22Rv1 (cell line): Measurements from ENCODE around the gene RNF175.

Experiments
- H3K27ac ChIP-seq: fragments of 450-650 bp; 2 replicates; pipeline ENCODE4 v1.5.1; 2017
- ZFX ChIP-seq: fragments of 450-650 bp; IDR thresholded peaks from 2 replicates; pipeline ENCODE4 v1.6.1; 2017; ENCODE audit warnings: antibody characterized with exemption, borderline replicate concordance
- TF ChIP-seq, protein P1 (sequence below): fragments of 450-650 bp; IDR thresholded peaks from 2 replicates; pipeline ENCODE4 v1.5.1; 2017; ENCODE audit warnings: mild to moderate bottlenecking

The RNF175 gene

DNA sequence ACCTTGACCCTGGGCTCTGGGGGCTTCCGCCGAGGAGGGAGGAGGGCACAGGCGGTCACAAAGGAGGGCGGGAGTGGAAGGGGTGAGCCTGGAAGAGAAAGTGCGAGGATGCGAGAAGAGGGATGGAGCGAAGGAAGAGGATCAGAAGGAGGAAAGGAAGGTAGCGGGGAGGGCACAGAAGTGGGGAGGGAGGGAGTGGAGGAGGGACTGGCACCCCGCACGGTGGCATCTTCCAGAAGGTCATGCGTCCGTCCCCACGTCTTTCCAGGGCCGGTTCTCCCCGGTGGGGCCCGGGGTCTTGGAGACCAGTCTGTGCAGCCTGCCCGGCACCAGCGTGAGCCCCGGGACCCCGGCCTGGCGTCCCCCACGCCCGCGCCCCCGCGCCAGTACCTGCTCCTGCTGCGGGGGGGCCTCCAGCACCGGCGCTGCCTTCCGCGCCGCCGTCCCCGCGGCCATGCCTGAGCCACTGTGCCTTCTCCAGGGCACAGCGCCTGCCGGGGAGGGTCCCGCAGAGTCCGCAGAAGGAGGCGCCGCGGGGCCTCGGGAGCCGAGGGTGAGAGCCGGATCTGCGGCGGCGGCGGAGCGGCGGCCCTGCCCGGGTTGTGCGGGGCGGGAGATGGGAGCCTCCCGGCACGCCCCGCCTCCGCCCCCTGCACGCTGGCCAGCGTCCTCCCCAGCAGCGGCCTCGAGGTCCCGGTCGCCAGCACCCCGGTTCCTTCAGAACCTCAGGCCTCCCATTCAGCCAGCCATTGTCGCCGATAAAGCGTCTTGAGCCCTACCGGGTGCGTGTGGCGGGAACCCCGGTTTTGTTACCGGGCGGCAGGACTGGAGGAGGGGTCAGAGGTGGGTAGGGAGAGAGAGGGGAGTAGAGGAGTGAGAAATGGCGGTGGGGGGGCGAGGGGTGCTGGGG lies at the start of gene RNF175:
RNF175 (minus strand) TSS at position 618 of the 910 bp plus-strand sequence; CDS start at position 456, 162 bp downstream.
- no peak within 1 kb of the TSS for H3K27ac ChIP-seq
- TF ChIP-seq ZFX, result no peak
- TF ChIP-seq, protein P1, sequence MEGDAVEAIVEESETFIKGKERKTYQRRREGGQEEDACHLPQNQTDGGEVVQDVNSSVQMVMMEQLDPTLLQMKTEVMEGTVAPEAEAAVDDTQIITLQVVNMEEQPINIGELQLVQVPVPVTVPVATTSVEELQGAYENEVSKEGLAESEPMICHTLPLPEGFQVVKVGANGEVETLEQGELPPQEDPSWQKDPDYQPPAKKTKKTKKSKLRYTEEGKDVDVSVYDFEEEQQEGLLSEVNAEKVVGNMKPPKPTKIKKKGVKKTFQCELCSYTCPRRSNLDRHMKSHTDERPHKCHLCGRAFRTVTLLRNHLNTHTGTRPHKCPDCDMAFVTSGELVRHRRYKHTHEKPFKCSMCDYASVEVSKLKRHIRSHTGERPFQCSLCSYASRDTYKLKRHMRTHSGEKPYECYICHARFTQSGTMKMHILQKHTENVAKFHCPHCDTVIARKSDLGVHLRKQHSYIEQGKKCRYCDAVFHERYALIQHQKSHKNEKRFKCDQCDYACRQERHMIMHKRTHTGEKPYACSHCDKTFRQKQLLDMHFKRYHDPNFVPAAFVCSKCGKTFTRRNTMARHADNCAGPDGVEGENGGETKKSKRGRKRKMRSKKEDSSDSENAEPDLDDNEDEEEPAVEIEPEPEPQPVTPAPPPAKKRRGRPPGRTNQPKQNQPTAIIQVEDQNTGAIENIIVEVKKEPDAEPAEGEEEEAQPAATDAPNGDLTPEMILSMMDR, result no peak

DNA sequence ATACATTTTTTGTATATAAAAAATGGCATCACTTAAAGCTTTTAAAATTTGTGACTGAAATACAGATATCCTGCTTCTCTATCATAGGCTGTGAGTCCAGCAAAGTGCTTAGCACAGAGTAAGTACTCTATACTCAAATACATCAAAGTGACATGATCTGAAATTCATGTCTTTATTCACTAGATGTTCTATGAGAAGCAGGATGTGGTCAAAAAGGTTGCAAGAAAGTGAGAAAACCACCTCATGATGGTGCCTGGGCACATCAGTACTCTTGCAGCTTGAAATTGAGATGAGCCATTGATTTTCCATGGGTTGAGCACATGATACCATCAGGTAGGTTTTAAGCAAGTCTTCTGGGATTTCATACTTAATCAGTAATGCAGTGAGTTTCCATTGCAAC lies 49.5 kb upstream of the RNF175 start:
- H3K27ac ChIP-seq, result no peak overlapping the region
- TF ChIP-seq ZFX, result no peak
- TF ChIP-seq, protein P1, result no peak

DNA sequence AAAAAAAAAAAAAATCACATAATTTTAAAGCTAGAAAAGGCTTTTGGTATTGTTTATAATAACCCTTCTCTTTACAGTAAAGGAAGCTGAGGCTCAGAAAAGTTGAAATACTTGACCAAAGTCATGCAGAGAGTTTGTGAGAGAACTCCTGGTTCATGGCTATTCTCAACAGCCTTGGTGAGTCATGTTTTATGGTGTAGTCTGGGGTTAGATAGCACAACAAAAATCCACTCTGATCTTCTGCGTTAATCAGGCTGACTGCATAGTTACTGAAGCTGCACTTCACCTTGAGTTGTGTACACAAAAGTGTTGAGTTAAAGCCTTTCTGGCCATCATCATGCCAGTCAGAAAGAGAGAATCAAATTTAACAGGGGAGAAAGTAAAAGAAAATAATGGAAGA lies 48.4 kb upstream of the RNF175 start:
- no peak overlapping the region for H3K27ac ChIP-seq
- TF ChIP-seq, protein P1, result no peak
- no peak for TF ChIP-seq ZFX

DNA sequence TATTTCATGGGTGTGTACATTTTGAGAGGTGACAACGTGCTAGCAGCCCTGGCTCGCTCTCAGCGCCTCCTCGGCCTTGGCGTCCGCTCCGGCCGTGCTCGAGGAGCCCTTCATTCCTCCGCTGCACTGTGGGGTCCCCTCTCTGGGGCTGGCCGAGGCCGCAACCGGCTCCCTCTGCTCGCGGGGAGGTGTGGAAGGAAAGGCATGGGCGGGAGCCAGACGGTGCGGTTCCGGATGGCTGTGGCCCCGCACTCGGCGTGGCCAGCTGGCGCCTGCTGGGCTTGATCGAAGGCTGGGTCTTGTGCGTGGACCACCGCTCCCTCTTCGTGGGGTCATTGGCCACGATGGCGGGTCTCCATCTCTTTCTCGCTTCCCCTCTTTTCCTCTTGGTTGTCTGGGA lies 46.2 kb upstream of the RNF175 start:
- no peak overlapping the region for H3K27ac ChIP-seq
- no peak for TF ChIP-seq ZFX
- TF ChIP-seq, protein P1, result no peak

DNA sequence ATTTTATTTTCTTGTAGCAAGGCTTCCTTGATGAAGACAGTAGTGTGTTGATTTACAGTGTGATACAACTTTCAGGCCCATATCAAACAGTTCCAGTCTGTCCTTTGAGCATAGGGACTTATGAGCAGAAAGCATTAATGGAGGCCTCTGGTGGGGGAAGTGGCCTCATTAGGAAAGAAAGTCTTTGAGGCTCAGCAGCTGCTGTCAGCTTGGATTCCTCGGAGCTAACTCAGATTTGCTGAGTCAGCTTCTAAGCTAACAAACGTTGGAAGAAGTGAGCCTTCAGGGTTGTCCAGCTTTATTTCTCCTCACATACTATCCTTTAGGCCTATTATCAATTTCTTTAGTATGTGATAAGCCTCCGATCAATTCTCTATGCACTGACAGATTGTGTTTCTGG lies 44.9 kb upstream of the RNF175 start:
- no peak overlapping the region for H3K27ac ChIP-seq
- TF ChIP-seq, protein P1, result no peak
- TF ChIP-seq ZFX, result no peak

DNA sequence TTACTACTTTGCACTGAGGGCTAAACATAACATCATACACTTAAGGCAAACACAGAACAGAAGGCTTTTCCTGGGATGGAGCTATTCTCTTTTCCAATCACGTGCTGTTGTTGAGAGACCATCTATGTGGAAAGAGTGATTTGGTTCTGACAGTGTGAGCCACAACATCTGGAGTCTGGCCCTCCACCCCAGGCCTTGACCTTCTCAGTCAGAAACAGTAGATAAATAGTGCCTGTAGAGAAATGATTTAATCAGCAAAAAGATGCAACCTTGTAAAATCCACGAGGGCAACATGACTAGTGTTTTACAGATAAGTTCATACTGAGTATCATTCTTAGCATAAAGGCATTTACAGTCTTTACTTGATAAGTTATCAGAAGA lies 39.9 kb upstream of the RNF175 start:
- TF ChIP-seq, protein P1, result no peak
- TF ChIP-seq ZFX, result no peak
- H3K27ac ChIP-seq, result no peak overlapping the region
